HK-2 (cell line): Measurements from ENCODE around the gene PXK.
A peak's percentile ranks its signal among the peaks of the same experiment; 100 is the strongest.

Experiments
- DNase-seq: peaks from one replicate; pipeline ENCODE4 v3.0.0-alpha.2; 2018; ENCODE audit not compliant: unreplicated experiment

PXK gene

DNA sequence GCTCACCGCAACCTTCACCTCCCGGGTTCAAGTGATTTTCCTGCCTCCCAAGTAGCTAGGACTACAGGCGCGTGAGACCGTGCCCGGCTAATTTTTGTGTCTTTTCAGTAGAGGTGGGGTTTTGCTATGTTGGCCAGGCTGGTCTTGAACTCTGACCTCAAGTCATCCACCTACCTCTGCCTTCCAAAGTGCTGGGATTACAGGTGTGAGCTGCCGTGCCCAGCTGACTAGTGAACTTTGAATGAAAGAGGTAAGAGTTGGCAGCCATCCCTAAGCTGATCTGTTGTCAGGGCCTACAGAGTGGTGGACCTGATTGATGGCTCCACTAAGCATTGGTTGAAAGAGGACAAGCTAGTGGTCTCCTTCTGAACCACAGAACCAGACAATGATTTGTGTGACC is 15.3 kb downstream of the PXK start:
- DNase-seq, result no peak

DNA sequence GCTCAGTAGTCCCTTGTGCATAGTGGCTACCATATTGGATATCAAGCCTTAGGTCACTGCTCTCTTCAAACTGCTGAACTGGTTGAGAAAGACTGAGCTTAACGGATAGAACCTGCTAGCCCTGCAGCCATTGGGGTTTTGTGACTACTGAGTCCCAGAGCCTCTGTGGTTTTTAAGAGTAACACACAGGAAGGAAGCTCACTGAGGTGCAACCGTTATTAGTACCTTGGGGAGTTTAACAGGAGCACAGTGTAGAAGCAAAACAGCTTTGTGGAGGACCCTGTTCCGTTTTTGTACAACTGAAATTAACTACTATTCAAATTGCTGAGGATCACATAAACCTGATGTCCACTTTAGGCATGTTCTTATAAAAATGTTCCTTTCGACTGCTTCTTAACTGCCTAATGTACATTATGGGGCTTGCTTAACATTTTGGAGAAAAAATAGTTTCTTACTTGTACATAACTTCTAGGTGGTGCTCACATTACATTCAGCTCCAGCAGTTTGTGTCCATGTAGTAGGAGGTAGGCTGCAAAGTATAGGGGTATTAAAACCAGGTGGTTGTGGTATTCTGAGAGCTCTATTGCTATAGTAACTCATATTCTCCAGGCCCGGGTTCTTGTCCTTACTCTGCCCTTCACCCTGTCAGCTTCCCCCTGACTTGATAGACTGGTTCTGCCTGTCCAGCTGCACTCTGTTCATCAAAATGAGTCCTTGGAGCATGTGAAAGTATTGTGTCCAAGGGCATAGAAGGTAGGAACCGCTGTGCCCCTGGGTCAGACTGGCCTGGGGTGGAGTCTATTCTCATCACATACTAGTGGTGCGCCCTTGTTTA is 17.3 kb downstream of the PXK start:
- DNase-seq, result no peak

DNA sequence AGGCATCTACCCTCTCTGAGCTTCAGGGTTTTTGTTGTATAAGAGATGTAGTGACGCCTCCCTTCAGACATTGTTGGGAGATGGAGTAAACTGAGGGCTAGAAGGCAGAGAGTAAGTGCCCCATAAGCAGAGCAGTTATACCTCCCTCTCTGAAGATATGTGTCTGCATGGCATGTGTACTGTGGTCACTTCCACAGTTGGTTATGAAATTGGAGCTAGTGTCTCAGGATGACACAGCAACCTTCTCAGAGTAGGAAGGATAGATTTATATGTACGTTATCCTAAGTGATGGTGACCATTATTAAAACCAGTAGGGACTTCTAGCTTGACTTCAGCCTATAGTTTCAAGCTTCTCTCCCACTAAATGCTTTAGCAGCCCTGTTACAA is 17.9 kb downstream of the PXK start:
- DNase-seq, result no peak

DNA sequence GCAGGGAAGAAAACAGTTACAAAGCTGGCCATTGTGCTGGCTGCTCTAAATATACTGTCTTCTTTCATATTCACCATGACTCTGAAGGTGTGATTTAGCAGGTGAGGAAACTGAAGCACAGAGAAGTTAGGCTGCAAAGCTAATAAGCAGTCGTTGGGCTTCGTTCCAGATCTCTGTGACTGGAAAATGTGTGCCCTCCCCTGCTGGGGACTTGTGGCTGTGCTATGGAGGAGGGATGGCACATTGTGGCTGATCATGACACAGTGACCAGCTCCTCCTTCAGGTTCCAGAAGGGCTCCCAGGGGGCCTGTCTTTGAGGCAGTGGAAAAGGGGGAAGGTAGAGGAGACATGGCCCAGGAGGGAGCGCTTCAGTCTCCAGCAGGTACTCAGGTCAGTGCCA is 19.2 kb downstream of the PXK start:
- DNase-seq, result no peak

DNA sequence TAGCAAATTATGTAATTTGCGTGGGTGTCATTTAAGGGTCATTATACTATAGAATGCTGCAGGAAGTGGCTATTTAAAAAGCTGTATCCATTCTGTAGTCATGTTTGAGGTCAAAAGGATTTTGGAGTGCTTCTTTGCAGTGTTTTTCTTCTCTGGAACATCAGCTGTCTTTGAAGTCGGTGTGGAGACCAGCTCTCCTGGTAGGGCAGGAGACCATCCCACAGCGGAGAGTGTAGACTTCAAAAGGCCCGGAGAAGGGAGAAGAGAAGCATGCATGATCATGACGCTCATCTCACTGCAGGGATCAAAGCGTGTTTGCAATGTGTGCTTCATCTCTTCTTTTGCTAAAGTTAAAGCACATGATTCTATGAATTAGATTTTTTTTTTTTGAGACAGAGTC is 19.9 kb downstream of the PXK start:
- DNase-seq, result no peak

DNA sequence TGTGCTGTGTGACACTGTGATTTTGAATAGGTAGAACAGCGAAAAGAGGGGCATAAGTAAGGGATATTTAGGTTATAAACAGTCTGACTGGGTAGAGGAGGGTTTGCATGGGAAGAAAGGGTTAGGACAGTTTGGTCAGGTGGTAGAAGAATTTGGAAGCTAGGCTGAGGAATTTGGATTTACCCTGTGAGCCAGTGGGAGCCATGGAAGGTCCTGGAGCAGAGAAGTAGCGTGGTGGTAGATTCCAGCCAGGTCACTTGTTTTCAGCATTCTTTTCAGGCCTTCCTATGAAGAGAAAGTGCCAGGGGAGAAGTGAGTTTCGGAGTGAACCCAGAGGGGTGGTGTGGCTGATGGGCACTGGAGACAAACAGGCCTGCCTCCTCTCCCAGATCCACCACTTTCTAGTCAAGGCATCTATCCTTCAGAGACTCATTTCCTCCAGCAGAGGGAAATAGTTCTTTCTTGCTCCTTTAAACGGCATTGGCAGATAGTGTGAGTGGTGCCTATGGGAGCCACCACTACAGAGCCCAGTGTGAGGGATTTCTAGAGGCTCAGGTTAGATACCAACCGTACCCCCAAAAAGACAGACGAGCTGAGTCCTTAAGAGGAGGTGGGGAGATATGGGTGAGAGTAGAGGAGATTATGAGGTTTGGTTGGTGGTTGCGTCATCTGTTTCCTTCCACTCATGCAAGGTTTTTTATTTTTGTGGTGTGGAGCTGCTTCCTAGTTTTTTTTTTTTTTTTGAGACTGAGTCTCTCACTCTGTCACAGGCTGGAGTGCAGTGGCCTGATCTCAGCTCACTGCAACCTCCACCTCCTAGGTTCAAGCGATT is 21.2 kb downstream of the PXK start:
- DNase-seq, result no peak

DNA sequence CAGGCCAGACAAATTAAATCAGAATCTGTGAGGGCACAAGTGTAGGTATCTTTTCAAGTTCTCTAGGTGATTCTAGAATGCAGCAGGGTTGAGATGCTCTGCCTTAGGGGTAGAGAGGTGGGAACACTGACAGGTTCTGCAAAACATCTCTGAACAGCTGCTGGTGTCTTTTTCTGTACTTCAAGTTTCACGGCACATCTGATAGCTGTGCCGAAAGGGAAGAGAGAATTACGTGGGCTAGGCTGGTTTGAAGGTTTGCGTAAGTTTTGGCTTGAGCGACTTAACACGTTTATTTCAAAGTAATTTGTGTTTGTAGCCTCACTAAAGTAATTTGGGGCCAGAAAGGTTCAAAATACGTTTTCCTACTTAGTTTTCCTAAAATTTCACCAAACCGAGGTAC is 22.5 kb downstream of the PXK start:
- no peak for DNase-seq

DNA sequence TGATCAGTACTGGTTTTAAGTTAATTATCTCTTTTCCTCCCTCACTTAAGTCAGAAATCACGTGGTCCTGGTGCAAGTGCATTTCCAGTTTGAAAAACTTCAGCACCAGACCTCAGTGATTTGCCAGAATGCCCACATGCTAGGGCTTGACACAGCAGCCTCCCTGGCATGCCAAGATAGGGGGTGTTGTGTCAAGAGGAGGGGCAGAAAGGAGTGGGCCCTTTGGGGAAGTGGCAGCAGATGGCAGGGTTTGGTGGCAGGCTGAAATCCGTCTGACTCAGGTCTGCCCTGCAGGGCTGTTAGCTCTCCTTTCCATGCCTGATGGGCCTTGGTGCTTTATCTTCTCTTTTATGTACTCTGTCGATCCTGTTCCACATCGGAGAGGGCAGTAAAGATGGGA is 23.4 kb downstream of the PXK start:
- DNase-seq, result no peak

DNA sequence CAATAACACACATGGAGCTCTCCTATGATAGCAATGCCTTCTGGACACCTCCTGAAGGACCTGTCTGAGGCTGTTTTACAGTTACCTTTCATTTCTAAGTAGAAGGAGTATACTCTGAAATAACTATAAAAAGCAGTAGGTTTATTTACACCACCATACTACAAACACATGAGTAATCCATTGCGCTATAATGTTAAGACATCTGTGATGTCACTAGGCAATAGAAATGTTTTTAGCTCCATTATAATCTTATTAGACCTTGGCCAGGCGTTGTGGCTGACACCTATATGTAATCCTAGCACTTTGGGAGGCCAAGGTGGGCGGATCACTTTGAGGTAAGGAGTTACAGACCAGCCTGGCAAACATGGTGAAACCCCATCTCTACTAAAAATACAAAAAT is 24.7 kb downstream of the PXK start:
- no peak for DNase-seq

DNA sequence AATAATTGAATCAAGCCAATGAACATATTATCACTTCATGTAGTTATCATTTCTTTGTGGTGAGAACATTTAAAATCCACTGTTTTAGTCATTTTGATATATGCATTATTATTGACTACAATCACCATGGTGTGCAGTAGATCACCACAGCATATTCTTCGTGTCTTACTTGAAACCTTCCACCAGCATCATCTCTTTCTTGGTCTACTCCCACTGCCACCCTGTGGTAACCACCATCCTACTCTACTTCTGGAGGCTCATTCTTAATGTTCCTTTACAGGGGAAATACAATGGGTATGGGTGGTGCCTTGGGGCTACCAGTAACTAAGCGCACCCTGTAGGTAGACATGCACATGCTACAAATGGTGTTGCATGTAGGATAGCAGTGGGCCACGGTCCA is 25.4 kb downstream of the PXK start:
- DNase-seq, result no peak

DNA sequence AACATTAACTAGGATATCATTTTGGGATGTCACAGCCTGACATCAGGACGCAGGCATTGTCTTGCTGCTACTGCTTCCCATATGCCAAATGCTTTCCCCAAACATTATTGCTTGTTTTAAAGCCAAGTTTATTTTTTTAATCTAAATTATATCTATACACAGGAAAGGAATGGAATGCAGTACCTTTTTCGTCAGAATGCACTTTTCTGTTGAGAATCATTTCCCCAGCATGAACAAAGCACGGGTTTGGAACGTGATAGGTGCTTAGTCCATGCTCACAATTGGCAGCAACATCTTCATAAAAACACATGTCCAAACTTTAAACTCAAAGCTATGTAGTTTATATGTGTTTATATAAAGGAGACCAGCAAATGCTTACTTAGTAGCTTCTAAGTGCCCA is 26.1 kb downstream of the PXK start:
- DNase-seq, result no peak

DNA sequence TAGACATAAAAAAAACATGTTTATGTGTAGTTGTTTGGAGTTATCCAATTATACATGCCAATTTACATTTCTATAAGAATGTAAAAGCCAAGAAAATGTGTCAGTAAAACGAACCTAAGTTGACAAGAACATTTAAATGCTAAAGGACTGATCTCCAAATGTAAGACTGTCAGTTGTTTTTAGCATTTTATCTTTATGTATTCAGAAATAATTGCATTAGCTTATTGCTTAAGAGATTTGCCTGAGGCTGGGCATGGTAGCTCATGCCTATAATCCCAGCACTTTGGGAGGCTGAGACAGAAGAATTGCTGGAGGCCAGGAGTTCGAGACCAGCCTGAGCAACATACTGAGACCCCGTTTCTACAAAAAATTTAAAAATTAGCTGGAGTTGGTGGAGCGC is 26.9 kb downstream of the PXK start:
- DNase-seq, result no peak

DNA sequence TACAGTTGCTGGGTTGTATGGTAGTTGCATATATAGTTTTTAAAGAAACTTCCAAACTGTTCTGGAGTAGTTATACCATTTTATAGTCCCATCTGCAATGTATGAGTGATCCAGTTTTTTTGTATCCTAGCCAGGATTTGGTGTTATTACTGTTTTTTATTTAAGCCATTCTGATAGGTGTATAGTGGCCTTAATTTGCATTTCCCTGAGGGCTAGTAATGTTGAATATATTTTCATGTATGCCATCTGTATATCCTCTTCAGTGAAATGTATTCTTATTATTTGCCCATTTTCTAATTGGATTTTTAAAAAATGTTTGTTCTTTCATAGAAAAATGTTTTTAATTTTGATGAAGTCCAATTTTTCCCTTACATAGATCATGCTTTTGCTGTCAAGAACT is 29.2 kb downstream of the PXK start:
- DNase-seq, result no peak

DNA sequence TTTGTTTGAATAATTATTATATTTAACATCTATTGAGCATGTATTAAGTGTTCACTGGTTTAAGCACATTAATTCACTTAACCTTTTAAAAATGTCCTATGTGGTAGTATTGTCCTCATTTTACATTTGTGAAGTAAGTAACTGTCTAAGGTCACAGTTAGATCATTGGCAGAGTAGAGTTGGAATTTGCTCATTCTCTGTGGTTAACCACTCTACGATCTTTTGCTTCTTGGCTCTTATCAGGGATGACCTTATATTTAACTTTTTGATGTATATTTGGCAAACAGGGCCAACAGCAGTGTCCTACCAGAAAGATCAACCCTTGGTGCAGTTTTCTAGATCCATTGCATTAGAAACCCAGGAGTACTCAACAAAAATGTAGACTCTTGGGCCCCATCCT is 34.0 kb downstream of the PXK start:
- DNase-seq, result no peak

DNA sequence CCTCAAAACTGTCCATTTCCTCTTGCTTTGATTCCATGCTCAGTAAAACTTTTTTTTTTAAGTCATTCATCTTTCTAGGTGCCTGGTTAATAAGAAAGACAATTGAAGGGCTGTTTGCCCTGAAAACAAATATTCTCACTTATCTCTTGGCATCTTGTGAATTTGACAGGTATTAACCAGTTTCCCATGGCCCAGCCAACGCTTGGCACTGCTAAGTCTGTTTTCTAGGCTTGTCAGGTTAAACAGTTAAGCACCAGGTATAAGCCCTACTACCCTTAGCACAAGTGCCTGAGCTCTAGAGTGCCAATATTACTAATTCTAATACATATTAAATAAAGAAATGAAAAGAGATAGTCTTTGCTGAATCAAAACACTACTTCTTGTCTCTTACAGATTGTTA is 36.3 kb downstream of the PXK start:
- DNase-seq, result no peak

DNA sequence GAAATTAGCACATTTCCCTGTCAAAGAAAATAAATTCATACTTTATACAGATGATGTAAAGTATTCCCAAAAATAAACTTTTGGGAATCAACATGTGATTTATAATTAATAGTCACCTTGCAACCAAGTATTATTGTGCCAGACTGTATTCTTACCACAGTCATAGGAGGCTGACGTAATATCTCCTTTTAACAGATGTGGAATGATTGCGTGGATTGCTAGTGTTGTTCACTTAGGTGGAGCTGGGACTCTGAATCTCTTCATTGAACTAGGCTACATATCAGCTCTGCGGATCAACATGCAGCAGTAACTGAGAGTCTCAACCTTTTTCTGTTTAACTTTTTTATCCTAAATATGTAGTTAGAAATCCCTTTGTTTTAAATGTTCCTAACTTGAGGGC is 37.2 kb downstream of the PXK start:
- no peak for DNase-seq

DNA sequence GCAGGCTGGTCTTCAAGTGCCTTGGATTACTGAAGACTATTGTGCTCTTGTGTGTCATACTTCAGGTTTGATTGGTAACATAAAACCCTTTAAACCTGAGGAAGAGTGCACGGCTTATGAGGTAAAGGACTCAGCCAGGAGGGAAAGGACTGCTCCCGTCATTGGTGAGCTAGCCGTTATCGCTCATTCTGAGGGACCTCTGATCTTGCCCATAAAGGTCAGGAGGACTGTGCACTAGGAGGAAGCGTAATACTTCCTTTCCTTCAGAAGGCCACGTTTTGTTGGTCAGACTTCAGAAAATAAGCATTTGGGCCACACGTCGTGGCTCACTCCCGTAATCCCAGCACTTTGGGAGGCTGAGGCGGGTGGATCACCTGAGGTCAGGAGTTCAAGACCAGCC is 37.7 kb downstream of the PXK start:
- DNase-seq, result no peak

DNA sequence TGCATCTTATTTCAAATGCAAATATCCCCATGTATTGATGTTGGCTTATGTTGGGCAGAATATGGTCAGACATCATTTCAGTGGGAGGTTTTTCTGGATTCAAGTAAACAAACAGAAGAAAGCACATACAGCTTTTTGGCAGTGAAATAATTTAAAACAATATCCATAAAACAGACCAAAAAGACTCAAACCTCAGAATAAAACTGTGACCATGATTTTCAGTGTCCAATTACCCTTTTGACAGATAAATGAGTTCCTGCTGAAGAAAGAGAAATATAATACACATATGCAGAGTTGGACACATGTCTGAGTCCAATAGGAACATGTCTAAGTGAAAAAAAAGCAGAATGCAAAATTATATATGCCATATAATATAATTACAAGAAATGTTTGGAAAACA is 39.1 kb downstream of the PXK start:
- DNase-seq, result no peak

DNA sequence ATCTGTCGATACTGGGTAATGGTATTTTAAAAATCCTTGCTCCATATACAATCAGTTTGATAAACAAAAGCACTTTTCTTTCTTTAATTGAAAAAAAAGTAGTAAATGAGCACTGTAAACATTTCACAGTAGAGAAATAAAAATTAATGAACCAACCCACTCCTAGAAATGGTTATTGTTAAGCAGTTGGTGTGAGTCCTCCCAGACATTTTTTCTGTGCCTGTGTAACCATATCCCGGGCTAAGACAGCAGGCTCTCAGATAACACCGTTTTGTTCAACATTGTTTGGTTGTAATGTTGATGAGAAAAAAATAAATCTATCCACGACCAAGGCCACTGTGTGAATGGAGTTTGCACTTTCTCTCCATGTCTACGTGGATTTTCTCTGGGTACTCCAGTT is 42.6 kb downstream of the PXK start:
- no peak for DNase-seq

DNA sequence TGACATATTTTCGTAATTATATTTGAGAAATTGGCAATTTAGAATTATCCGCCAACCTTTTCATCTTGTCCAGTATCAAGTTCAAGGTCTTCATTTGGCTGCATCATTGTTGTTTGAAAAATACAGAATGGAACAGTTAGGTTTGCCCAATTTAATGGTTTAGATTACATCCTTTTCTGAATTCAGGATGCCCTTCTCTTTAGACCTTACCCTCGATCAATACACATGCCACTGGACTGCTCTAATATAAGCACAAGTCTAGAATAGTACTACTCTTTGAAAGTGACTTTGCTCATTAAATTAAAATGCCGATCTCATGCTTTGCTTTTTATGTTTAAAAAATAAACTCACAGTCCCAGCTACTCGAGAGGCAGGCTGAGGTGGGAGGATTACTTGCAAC is 44.5 kb downstream of the PXK start:
- no peak for DNase-seq

DNA sequence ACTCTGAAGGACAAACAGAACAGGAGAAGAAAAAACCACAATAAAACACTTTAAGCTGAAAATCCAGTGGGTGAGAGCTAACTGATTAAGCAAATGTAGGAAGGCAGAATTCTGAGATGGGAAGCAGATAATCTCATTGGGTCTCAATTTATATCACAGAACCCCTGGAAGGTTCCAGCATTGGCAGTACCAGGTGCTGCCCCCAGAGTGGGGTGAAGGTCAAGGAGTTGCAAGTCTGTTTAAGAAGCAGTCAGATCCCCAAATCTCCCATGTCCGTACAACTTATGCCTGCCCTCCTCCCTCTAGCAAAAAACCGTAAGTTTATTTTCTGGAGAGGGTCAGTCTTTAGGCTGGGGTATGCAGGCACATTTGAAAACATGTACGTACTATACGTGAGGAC is 45.1 kb downstream of the PXK start:
- no peak for DNase-seq

DNA sequence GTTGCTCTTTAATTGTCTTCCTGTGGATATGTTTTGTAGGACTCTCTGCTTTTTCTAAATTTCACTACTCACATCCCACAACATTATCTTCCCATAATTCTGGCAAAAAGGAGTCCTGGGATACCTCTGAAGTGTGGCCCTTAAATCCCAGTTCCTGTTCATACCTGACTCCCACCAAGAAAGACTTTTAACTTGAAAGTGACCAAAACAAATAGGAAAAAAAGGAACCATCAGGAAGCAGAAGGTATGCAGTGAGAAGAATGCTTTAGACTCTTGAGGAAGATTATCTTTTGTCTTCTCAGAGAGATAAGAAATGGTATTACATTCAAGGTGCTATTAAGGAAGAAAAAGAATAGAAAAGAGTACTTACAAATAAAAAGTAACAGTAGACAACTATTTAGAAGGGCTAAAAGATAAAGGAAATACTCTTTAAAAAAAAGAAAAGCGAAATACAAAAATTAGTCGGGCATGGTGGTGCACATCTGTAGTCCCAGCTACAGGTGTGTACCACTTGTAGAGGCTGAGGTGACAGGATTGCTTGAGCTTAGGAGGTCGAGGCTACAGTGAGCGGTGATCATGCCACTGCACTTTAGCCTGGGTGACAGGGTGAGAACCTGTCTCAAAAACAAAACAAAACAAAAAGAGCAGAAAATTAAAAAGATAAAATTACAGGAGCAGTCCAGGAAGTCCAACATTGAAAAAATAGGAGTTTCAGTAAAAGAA is 46.8 kb downstream of the PXK start:
- no peak for DNase-seq

DNA sequence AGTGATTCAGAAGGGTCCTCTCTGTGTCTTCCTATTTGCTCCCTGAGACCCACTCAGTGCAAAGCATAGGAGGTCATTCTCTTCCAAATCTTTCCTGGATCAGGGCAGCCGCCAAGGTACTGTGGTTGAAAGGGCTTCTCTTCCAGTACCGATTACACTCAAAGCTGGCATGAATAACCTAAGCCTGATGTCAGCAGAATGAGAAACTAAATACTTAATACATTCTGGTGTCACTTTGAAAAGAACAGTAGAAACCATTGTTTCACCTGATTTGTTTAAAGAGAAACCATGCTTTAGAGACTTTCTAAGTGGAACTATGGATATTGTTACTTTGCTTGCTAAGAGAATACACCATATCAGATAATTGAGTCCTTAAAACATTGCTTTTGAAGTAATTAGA is 50.8 kb downstream of the PXK start:
- DNase-seq, result peak; percentile 6
